Measurements from ENCODE around the gene MACF1.

GRCh38 chr1:39481289-39481688 lies 276.8 kb downstream of the MACF1 start:
- TF ChIP-seq, protein P1, sequence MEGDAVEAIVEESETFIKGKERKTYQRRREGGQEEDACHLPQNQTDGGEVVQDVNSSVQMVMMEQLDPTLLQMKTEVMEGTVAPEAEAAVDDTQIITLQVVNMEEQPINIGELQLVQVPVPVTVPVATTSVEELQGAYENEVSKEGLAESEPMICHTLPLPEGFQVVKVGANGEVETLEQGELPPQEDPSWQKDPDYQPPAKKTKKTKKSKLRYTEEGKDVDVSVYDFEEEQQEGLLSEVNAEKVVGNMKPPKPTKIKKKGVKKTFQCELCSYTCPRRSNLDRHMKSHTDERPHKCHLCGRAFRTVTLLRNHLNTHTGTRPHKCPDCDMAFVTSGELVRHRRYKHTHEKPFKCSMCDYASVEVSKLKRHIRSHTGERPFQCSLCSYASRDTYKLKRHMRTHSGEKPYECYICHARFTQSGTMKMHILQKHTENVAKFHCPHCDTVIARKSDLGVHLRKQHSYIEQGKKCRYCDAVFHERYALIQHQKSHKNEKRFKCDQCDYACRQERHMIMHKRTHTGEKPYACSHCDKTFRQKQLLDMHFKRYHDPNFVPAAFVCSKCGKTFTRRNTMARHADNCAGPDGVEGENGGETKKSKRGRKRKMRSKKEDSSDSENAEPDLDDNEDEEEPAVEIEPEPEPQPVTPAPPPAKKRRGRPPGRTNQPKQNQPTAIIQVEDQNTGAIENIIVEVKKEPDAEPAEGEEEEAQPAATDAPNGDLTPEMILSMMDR (conservative IDR thresholded peaks at IDR 0.05 in 1 of 2, IDR thresholded peaks at IDR 0.05 in 1 of 2; ENCODE audit: extremely low read depth in 1 of 2, insufficient read depth in 1 of 2, low read depth in 1 of 2, low read length in 2 of 2): no peak
- no peak for TF ChIP-seq EZH2 (IDR thresholded peaks at IDR 0.05; ENCODE audit: borderline replicate concordance, low read length)
